ENCODE results near the gene ZC3H12A.
"Not testable (repeated sequence)": the region's sequence is repeated elsewhere in the genome, so short reads cannot be mapped to it uniquely, and the experiment has no call there.

ZC3H12A gene

GRCh38 chr1:37515185-37516034 is 41.0 kb downstream of the ZC3H12A start:
- ATAC-seq, result no peak

DNA sequence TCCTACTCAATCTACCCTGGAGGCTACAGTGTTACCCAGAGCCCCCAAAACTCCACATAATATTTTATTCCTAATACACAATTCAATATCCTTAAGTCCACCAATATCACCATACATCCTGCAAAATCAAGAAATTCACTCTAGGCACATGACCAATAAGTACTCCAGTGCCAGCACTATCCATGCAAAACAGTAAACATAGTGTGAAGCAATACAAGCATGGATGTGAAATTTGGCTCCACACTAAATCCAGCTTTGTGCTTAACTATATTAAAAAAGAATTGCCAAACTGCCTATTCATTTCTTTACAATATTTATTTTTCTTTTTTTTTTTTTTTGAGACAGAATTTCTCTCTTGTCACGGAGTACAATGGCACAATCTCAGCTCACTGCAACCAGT is 43.2 kb downstream of the ZC3H12A start:
- TF ChIP-seq ARNTL (CRISPR knock-in tag; IDR thresholded peaks at IDR 0.05; ENCODE audit: borderline replicate concordance, low read depth) (no peak), POU6F1 (CRISPR knock-in tag; IDR thresholded peaks at IDR 0.05; ENCODE audit: borderline replicate concordance, low read depth) (no peak), ZNF565 (CRISPR knock-in tag; conservative IDR thresholded peaks at IDR 0.05; ENCODE audit: low read depth) (no peak), ZNF8 (CRISPR knock-in tag; IDR thresholded peaks at IDR 0.05) (no peak), ZC3H10 (CRISPR knock-in tag; IDR thresholded peaks at IDR 0.05) (no peak), ZFP30 (CRISPR knock-in tag; IDR thresholded peaks at IDR 0.05) (no peak), RARB (CRISPR knock-in tag; IDR thresholded peaks at IDR 0.05) (no peak), PPARA (CRISPR knock-in tag; IDR thresholded peaks at IDR 0.05; ENCODE audit: borderline replicate concordance) (no peak), ZNF70 (CRISPR knock-in tag; IDR thresholded peaks at IDR 0.05) (no peak), ESRRG (CRISPR knock-in tag; IDR thresholded peaks at IDR 0.05) (no peak), CREB5 (CRISPR knock-in tag; IDR thresholded peaks at IDR 0.05; ENCODE audit: low read depth) (no peak), TCF4 (CRISPR knock-in tag; IDR thresholded peaks at IDR 0.05; ENCODE audit: borderline replicate concordance) (no peak), OSR1 (CRISPR knock-in tag; IDR thresholded peaks at IDR 0.05) (no peak), SNAI2 (CRISPR knock-in tag; IDR thresholded peaks at IDR 0.05) (no peak)
- TF ChIP-seq, protein P1, sequence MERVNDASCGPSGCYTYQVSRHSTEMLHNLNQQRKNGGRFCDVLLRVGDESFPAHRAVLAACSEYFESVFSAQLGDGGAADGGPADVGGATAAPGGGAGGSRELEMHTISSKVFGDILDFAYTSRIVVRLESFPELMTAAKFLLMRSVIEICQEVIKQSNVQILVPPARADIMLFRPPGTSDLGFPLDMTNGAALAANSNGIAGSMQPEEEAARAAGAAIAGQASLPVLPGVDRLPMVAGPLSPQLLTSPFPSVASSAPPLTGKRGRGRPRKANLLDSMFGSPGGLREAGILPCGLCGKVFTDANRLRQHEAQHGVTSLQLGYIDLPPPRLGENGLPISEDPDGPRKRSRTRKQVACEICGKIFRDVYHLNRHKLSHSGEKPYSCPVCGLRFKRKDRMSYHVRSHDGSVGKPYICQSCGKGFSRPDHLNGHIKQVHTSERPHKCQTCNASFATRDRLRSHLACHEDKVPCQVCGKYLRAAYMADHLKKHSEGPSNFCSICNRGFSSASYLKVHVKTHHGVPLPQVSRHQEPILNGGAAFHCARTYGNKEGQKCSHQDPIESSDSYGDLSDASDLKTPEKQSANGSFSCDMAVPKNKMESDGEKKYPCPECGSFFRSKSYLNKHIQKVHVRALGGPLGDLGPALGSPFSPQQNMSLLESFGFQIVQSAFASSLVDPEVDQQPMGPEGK (CRISPR knock-in tag; IDR thresholded peaks at IDR 0.05; ENCODE audit: borderline replicate concordance), result no peak
- ATAC-seq, result no peak

More at GRCh38 chr1:37515185-37516034, 41.0 kb downstream of the ZC3H12A start:
- no peak for TF ChIP-seq CREB5 (CRISPR knock-in tag; IDR thresholded peaks at IDR 0.05; ENCODE audit: low read depth)
- TF ChIP-seq, protein P2, sequence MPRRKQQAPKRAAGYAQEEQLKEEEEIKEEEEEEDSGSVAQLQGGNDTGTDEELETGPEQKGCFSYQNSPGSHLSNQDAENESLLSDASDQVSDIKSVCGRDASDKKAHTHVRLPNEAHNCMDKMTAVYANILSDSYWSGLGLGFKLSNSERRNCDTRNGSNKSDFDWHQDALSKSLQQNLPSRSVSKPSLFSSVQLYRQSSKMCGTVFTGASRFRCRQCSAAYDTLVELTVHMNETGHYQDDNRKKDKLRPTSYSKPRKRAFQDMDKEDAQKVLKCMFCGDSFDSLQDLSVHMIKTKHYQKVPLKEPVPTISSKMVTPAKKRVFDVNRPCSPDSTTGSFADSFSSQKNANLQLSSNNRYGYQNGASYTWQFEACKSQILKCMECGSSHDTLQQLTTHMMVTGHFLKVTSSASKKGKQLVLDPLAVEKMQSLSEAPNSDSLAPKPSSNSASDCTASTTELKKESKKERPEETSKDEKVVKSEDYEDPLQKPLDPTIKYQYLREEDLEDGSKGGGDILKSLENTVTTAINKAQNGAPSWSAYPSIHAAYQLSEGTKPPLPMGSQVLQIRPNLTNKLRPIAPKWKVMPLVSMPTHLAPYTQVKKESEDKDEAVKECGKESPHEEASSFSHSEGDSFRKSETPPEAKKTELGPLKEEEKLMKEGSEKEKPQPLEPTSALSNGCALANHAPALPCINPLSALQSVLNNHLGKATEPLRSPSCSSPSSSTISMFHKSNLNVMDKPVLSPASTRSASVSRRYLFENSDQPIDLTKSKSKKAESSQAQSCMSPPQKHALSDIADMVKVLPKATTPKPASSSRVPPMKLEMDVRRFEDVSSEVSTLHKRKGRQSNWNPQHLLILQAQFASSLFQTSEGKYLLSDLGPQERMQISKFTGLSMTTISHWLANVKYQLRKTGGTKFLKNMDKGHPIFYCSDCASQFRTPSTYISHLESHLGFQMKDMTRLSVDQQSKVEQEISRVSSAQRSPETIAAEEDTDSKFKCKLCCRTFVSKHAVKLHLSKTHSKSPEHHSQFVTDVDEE (CRISPR knock-in tag; IDR thresholded peaks at IDR 0.05), result no peak
- TF ChIP-seq, protein P3, sequence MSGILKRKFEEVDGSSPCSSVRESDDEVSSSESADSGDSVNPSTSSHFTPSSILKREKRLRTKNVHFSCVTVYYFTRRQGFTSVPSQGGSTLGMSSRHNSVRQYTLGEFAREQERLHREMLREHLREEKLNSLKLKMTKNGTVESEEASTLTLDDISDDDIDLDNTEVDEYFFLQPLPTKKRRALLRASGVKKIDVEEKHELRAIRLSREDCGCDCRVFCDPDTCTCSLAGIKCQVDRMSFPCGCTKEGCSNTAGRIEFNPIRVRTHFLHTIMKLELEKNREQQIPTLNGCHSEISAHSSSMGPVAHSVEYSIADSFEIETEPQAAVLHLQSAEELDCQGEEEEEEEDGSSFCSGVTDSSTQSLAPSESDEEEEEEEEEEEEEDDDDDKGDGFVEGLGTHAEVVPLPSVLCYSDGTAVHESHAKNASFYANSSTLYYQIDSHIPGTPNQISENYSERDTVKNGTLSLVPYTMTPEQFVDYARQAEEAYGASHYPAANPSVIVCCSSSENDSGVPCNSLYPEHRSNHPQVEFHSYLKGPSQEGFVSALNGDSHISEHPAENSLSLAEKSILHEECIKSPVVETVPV (CRISPR knock-in tag; IDR thresholded peaks at IDR 0.05), result no peak
- TF ChIP-seq ARNTL (CRISPR knock-in tag; IDR thresholded peaks at IDR 0.05; ENCODE audit: borderline replicate concordance, low read depth), result no peak
- TF ChIP-seq GLIS3 (CRISPR knock-in tag; IDR thresholded peaks at IDR 0.05), result no peak
- no peak for TF ChIP-seq ESRRG (CRISPR knock-in tag; IDR thresholded peaks at IDR 0.05)
- TF ChIP-seq ISL1 (CRISPR knock-in tag; IDR thresholded peaks at IDR 0.05), result no peak
- TF ChIP-seq RARB (CRISPR knock-in tag; IDR thresholded peaks at IDR 0.05), result no peak
- TF ChIP-seq CSDC2 (CRISPR knock-in tag; IDR thresholded peaks at IDR 0.05), result no peak

GRCh38 chr1:37518241-37518640 is 43.9 kb downstream of the ZC3H12A start:
- not testable (repeated sequence) for ATAC-seq

GRCh38 chr1:37518929-37519328 is 44.5 kb downstream of the ZC3H12A start:
- not testable (repeated sequence) for ATAC-seq
